Gastrocnemius medialis (tissue), 4 donors: Measurements from ENCODE around the gene THSD4.

Experiments used
- CTCF ChIP-seq, 5 experiments: fragments of 450-650 bp in 3 of 5; fragments of 200-600 bp in 2 of 5; sonication (generic) in 2 of 5; IDR thresholded peaks in 4 of 5; conservative IDR thresholded peaks in 1 of 5; 1 replicate in 4 of 5; 2 replicates in 1 of 5; pipeline ENCODE4 v1.5.1; 2016 to 2019; ENCODE audit warnings: antibody characterized with exemption in 5 of 5, mild to moderate bottlenecking in 3 of 5, moderate library complexity in 3 of 5
- POLR2A ChIP-seq, 2 donors: fragments of 450-650 bp; IDR thresholded peaks; one replicate each; pipeline ENCODE4 v1.6.1; 2017; ENCODE audit warnings: antibody characterized with exemption in 2 of 2, mild to moderate bottlenecking in 2 of 2, moderate library complexity in 2 of 2

- TF ChIP-seq CTCF (IDR thresholded peaks at IDR 0.05 in 4 of 5, conservative IDR thresholded peaks at IDR 0.05 in 1 of 5) (no peak), POLR2A (IDR thresholded peaks at IDR 0.05) (no peak)
Measured at GRCh38 chr15:71669688-71670087, 554.4 kb downstream of the THSD4 start.
